ENCODE results near the gene FRMD8.

DNA sequence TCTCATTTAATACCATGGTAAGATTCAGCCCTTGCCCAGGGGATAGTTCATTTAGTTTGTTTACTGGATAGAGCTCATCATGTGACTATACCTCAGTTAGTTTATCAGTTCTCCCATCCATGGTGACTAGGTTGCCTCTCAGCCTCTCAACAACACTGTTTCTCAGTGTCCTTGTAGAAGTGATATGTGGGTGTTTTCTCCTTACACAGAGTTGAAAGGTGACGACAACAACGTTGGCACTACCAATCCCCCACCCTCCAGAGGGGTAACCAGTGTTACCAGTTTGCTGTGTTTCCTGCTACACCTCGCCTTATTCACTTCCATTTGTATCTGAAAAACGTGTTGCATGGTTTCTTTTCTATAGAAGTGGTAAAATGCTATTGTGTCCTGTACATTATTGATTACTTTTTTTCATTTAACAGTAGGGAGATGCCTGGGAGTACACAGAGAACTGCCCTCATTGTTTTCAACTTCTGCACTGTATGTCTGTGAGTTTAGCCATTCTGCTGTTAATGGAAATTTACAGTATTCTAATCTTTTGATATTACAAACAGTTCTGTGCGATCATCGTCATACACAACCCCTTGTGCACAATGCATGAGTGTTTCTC lies 47.7 kb downstream of the FRMD8 start:
- TF ChIP-seq, protein P1, sequence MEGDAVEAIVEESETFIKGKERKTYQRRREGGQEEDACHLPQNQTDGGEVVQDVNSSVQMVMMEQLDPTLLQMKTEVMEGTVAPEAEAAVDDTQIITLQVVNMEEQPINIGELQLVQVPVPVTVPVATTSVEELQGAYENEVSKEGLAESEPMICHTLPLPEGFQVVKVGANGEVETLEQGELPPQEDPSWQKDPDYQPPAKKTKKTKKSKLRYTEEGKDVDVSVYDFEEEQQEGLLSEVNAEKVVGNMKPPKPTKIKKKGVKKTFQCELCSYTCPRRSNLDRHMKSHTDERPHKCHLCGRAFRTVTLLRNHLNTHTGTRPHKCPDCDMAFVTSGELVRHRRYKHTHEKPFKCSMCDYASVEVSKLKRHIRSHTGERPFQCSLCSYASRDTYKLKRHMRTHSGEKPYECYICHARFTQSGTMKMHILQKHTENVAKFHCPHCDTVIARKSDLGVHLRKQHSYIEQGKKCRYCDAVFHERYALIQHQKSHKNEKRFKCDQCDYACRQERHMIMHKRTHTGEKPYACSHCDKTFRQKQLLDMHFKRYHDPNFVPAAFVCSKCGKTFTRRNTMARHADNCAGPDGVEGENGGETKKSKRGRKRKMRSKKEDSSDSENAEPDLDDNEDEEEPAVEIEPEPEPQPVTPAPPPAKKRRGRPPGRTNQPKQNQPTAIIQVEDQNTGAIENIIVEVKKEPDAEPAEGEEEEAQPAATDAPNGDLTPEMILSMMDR (IDR thresholded peaks at IDR 0.05): no peak
- peak in 1 of 3 donors; percentile 23 for TF ChIP-seq POLR2A (IDR thresholded peaks at IDR 0.05)

All from body of pancreas (tissue), 4 donors.